ENCODE measurements around the gene PLSCR3. TPM values are rescaled to one million over a fixed set of nuclear protein-coding genes. Genes with fewer than 3 reads are reported as not detected.

PLSCR3 gene
- total RNA-seq, 4 donors from 2014 or later = 9.1 to 21.3 (median 16.2) TPM

GRCh38 chr17:7439462-7440112 is 45.3 kb upstream of the PLSCR3 start, which contains the start of gene FGF11:
TSS of gene FGF11 (plus strand) at chr17:7439512. CDS start at chr17:7439621, 109 bp downstream.
- TF ChIP-seq, protein P1, sequence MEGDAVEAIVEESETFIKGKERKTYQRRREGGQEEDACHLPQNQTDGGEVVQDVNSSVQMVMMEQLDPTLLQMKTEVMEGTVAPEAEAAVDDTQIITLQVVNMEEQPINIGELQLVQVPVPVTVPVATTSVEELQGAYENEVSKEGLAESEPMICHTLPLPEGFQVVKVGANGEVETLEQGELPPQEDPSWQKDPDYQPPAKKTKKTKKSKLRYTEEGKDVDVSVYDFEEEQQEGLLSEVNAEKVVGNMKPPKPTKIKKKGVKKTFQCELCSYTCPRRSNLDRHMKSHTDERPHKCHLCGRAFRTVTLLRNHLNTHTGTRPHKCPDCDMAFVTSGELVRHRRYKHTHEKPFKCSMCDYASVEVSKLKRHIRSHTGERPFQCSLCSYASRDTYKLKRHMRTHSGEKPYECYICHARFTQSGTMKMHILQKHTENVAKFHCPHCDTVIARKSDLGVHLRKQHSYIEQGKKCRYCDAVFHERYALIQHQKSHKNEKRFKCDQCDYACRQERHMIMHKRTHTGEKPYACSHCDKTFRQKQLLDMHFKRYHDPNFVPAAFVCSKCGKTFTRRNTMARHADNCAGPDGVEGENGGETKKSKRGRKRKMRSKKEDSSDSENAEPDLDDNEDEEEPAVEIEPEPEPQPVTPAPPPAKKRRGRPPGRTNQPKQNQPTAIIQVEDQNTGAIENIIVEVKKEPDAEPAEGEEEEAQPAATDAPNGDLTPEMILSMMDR (IDR thresholded peaks at IDR 0.05; ENCODE audit: low read depth) = no peak

GRCh38 chr17:7438656-7439460 is 44.5 kb upstream of the PLSCR3 start:
- TF ChIP-seq, protein P1 (IDR thresholded peaks at IDR 0.05; ENCODE audit: low read depth) = no peak

DNA sequence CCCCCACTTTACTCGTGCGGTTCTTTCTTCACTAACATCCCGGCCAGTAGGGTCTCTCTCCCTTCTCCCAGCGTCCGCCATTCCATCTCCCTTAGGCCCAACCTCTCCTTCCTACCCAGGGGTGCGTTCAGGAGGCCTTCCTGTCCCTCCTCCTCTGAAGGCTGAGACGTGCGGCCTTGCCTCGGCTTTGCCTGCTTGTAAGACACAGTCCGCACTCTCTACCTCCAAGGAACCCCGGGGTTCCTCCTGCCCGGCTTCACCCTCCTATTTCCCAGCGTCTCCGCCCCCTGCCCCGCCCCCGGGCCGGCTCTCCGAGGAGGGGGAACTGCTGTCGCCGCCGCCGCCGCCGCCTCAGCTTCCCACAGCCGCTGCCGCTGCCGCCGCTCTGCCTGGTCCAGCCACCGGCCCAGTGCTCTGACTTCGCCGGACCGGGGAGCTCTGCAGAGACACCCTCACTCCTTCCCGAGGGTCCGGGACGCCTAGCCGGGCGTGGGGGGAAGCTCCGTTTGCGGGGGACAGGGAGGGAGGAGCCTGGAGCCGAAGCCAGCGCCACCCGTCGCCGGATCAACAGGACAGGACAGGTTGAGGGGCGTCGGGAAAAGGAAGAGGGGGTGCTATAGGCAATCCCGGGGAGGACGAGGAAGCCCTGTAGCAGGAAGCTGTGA is 43.8 kb upstream of the PLSCR3 start:
- TF ChIP-seq, protein P1 (IDR thresholded peaks at IDR 0.05; ENCODE audit: low read depth) = no peak

- TF ChIP-seq, protein P1 (IDR thresholded peaks at IDR 0.05; ENCODE audit: low read depth) = no peak
Observed at GRCh38 chr17:7437369-7437863, 43.1 kb upstream of the PLSCR3 start.

DNA sequence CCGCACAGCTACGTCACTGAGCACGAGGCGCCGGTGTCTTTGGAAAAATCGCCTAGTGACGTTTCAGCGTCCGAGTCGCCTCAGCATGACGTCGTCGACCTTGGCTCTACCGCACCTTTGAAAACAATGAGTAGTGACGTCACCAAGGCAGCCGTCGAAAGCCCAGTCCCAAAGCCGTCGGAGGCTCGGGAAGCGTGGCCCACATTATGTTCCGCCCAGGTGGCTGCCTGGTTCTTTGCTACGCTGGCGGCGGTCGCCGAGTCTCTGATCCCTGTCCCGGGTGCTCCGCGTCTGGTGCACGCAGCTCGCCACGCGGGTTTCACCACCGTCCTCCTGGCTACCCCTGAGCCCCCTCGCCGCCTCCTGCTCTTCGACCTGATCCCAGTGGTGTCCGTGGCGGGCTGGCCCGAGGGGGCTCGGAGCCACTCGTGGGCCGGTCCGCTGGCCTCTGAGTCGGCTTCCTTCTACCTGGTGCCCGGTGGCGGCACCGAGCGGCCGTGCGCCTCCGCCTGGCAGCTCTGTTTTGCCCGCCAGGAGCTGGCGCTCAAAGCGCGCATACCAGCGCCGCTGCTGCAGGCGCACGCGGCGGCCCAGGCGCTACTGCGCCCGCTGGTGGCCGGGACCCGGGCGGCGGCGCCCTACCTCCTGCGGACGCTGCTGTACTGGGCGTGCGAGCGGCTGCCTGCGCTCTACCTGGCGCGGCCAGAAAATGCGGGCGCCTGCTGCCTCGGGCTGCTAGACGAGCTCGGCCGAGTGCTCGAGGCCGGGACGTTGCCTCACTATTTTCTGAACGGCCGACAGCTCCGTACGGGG is 42.4 kb upstream of the PLSCR3 start:
- TF ChIP-seq, protein P1 (IDR thresholded peaks at IDR 0.05; ENCODE audit: low read depth) = no peak

DNA sequence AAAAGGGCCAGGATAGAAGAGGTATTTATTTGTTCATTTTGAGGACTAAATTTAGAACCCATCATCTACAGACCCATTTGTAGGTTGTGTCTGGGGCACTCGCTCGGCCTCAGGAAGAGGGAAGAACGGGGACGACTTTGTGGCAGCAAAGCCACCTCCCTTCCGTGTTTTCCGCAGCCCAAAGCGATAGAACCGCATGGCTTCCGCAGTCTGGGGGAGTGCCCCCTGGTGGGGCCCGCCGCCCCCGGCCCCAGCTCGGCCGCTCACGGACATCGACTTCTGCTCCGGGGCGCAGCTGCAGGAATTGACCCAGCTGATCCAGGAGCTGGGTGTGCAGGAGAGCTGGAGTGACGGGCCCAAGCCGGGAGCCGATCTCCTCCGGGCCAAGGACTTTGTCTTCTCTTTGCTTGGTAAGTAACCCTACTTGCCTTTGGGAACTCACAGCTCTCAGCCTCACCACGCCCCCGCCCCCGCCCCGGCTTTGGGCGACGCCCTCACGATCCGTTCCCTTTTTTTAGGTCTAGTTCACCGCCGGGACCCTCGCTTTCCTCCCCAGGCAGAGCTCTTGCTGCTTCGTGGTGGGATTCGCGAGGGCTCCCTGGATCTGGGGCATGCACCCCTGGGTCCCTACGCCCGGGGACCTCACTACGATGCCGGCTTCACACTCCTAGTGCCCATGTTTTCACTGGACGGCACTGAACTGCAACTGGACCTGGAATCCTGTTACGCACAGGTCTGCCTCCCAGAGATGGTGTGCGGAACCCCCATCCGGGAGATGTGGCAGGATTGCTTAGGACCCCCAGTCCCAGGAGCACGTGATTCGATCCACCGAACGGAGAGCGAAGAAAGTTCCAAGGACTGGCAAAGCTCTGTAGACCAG is 41.6 kb upstream of the PLSCR3 start:
- TF ChIP-seq, protein P1 (IDR thresholded peaks at IDR 0.05; ENCODE audit: low read depth) = no peak

Measured in subcutaneous adipose tissue (tissue), 4 donors.